GM12873 (cell line): Measurements from ENCODE around the gene TMEM98.

Source experiments
- CTCF ChIP-seq: IDR thresholded peaks from 2 replicates; pipeline ENCODE4 v1.5.1; 2012; ENCODE audit warnings: low read depth, mild to moderate bottlenecking, moderate library complexity, low read length, control low read depth; ENCODE audit not compliant: insufficient read depth; ENCODE audit errors: missing control alignments

Gene TMEM98

GRCh38 chr17:32960815-32961214 lies 32.9 kb downstream of the TMEM98 start:
- TF ChIP-seq CTCF = no peak

DNA sequence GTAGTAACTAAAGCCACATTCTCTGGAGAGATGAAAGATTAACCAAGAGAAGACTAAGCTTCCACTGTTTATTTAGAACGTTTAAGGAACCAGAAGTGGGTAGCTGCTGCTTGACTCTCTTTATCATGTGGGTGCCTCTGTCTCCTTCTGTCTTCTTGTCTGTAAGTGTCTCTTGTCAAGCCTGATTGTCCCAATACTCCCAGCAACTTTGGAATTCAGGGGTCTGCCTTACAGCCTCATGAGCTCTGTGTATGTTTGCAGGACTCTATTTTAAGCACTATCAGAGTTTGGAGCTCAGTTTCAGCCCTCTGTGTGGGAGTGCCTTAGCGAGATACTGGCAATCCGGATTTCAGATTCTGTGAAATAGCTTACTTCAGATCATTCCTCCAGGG lies 34.4 kb downstream of the TMEM98 start:
- TF ChIP-seq CTCF = no peak

GRCh38 chr17:32964541-32964940 lies 36.6 kb downstream of the TMEM98 start:
- TF ChIP-seq CTCF = no peak

GRCh38 chr17:32970281-32970680 lies 42.3 kb downstream of the TMEM98 start:
- TF ChIP-seq CTCF = no peak

GRCh38 chr17:32971171-32971570 lies 43.2 kb downstream of the TMEM98 start:
- TF ChIP-seq CTCF = no peak

DNA sequence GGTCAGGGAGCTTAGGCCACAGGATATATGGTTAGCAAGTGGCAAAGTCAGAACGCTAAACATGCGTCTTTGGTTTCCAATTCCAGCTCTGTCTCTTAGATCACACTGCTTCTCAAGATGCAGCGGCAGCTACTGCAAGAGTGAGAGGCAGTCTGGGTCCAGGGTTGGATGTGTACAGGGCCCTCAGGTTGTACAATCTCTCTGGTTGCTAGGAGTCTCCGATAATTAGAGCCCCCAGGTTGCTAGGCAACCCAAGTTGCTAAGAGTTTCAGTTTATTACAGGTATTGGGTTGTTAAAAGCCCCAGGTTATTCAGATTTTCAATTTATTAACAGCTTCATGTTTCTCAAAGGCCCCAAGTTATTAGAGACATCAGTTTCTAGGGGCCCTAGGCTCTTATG lies 48.2 kb downstream of the TMEM98 start:
- no peak for TF ChIP-seq CTCF

DNA sequence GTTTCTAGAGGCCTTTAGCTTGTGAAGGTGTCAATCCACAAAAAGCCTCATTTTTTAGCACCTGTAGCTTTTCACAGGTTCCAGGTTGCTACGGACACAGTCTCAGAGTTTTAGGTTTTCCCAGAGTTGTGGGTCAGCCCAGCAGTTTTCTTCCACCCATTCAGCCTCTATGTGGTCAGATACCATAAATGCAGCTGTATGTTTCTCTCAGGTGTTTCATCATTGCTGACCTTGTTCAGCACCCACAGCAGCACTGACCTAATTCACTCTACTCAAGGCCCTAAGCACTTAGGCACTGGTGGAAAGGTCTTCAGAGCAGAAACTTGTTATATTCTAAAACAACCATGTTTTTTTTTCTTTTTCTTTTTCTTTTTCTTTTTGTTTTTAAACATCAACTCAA lies 48.7 kb downstream of the TMEM98 start:
- TF ChIP-seq CTCF = no peak

GRCh38 chr17:32980230-32980629 lies 52.3 kb downstream of the TMEM98 start:
- no peak for TF ChIP-seq CTCF
